Erythroblast (primary cell): Measurements from ENCODE around the gene SYNJ2.

Experiments
- GATA1 ChIP-seq: IDR thresholded peaks from 2 replicates; pipeline ENCODE4 v1.6.1; 2011; ENCODE audit warnings: low read depth, mild to moderate bottlenecking, control low read depth, low read length, moderate library complexity
- POLR2A ChIP-seq: IDR thresholded peaks from 2 replicates; pipeline ENCODE4 v1.6.1; 2011; ENCODE audit warnings: mild to moderate bottlenecking, low read length

DNA sequence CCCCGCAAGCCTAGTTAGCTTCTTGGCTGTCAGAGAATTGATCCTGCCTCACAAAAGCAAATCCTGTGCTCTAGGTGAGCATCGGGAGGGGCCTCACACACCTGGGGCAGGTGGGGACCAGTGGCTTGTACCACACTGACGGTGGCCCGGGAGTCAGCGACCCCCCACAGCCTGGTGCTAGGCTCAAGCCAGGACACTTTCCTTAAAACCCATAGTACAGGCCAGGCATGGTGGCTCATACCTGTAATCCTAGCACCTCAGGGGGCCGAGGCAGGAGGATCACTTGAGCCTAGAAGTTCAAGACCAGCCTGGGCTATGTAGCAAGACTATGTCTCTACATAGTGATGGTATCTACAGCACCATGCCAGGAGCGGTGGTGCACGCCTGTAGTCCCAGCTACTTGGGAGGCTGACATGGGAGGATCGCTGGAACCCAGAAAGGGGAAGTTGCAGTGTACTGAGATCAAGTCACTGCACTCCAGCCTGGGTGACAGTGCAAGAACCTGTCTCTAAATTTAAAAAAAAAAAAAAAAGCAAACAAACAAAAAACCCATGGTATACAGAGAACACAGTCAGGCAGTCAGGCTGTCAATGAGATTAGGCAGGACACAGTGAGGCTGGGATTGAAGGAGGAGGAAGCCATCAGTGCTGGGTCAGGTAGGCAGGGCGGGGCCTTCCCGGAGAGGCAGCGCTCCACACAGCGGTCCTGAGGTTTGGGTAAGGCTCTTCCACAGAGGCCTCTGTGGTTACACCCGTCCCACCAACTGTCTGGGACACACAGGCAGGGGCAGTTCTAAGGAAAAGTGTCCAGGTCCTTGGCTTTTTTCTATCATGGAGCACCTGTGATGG is 41.3 kb downstream of the SYNJ2 start:
- TF ChIP-seq GATA1: no peak
- TF ChIP-seq POLR2A: no peak
